ENCODE measurements around the gene TUBB2A.

The TUBB2A gene

DNA sequence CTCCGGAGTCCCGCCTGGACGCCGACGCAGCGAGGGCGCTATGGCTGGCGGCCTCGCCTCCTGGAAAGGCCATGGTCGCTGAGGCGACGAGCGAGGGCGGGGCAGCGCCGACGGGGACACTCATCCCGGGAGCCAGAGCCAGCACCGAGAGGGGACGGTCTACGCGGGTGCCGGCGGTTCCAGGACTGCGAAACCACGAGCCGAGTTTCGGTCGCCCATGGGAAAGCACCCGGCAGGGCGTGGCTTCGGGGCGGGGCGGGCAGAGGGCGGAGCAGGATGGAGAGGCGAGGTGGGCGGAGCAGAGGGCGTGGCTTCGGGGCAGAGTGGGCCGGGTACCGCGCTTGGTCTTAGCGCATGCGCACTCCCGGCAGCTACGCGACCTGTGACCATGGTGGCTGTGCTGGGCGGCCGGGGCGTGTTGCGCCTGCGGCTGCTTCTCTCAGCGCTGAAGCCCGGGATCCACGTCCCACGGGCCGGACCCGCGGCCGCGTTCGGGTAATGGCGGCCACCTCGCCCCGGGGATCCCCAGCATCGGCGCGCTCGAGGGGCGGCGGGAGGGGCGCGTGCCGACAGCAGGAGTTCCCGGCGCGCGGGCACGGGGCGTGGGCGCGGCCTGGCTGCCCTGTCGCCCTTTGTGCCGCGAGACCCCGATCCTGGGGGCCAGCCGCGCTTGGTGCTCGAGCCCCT, 38.8 kb downstream of the TUBB2A start, which contains the start of gene BPHL:
BPHL (plus strand) TSS at position 359 of the 687 bp plus-strand sequence; CDS start at position 389, 30 bp downstream.
- H3K4me1 ChIP-seq, result peaks cover 21 to 30% (median 28%) of the 10 kb centered on the region in 10 experiments

DNA sequence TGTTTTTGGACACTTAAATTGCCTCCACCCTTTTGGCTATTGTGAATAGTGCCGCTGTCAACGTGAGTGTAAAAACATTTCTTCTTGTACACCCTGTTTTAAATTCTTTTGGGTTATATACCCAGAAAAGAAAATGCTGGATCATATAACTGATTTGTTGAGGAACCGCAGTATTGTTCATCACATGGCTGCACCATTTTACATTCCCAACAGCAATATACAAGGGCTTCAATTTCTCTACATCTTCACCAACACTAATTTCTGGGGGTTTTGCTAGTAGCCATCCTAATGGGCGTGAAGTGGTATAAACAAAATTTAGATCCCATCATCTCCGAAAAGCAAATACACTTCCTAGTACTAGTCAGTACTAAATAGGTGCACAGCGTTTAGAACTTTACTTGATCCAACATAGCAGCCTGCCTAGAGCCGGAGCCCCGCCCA, 39.4 kb downstream of the TUBB2A start:
- peak overlapping the region; percentile 69 to 98 (median 84) for H3K4me3 ChIP-seq

More for the DNA sequence above, 38.8 kb downstream of the TUBB2A start, which contains the start of gene BPHL:
- no peak for TF ChIP-seq Cebpa-rat (IDR thresholded peaks at IDR 0.05)
- peak within 1 kb of the TSS; percentile 78 to 91 (median 83) for H3K9ac ChIP-seq
- H3K36me3 ChIP-seq, result peaks cover 15 to 26% (median 20%) of the 10 kb centered on the region in 11 experiments
- H3K9me3 ChIP-seq (replicated peaks in 1 of 11), result no peaks in the 10 kb centered on the region
- H3K4me2 ChIP-seq, result peak within 1 kb of the TSS; percentile 83 to 96 (median 91)
- H3K4me3 ChIP-seq, result peak within 1 kb of the TSS; percentile 69 to 98 (median 84)
- peaks cover 0 to 10% (median 0%) of the 10 kb centered on the region in 11 experiments; a peak in 3 of 22 replicates for H4K20me1 ChIP-seq
- H3K27ac ChIP-seq, result peak within 1 kb of the TSS; percentile 59 to 88 (median 80)
- no peaks in the 10 kb centered on the region for H3K27me3 ChIP-seq

GRCh38 chr6:3114377-3114776, 43.0 kb downstream of the TUBB2A start:
- peaks cover 19 to 29% (median 24%) of the 10 kb centered on the region in 10 experiments for H3K4me1 ChIP-seq
- H4K20me1 ChIP-seq, result peaks cover 0 to 31% (median 5%) of the 10 kb centered on the region in 11 experiments; a peak in 11 of 22 replicates
- no peak overlapping the region for H3K27ac ChIP-seq
- no peak overlapping the region for H3K9ac ChIP-seq
- no peaks in the 10 kb centered on the region for H3K9me3 ChIP-seq (replicated peaks in 1 of 11)
- H3K4me3 ChIP-seq, result no peak overlapping the region
- H3K27me3 ChIP-seq, result no peaks in the 10 kb centered on the region
- no peak overlapping the region for H3K4me2 ChIP-seq
- no peak for TF ChIP-seq Cebpa-rat (IDR thresholded peaks at IDR 0.05)
- H3K36me3 ChIP-seq, result peaks cover 52 to 67% (median 61%) of the 10 kb centered on the region in 11 experiments

More for the DNA sequence above, 39.4 kb downstream of the TUBB2A start:
- peak overlapping the region; percentile 56 to 91 (median 71) for H3K4me2 ChIP-seq
- no peaks in the 10 kb centered on the region for H3K27me3 ChIP-seq
- peaks cover 21 to 32% (median 30%) of the 10 kb centered on the region in 10 experiments for H3K4me1 ChIP-seq
- H3K9me3 ChIP-seq (replicated peaks in 1 of 11), result no peaks in the 10 kb centered on the region
- peak overlapping the region; percentile 78 to 91 (median 83) for H3K9ac ChIP-seq
- H3K27ac ChIP-seq, result peak overlapping the region; percentile 59 to 88 (median 80); a peak in 21 of 22 replicates
- TF ChIP-seq Cebpa-rat (IDR thresholded peaks at IDR 0.05), result no peak
- H3K36me3 ChIP-seq, result peaks cover 21 to 32% (median 26%) of the 10 kb centered on the region in 11 experiments
- H4K20me1 ChIP-seq, result peaks cover 0 to 15% (median 0%) of the 10 kb centered on the region in 11 experiments; a peak in 3 of 22 replicates

DNA sequence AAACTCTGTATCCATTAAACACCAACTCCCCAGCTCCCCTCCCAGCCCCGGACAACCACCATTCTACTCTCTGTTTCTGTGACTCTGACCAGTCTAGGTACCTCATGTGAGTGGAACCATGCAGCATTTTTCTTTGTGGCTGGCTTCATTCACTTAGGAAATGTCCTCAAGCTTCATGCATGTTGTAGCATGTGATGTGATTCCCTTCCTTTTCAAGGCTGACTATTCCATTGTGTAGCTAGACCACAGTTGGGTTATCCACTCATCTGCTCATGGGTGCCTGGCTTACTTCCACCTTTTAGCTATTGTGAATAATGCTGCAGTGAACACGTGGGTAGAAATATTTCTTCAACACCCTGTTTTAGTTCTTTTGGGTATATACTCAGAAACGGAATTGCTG, 47.6 kb downstream of the TUBB2A start:
- Histone ChIP-seq H3K9ac (no peak overlapping the region), H3K27ac (no peak overlapping the region), H3K4me1 (peaks cover 0 to 12% (median 4%) of the 10 kb centered on the region in 10 experiments; a peak in 5 of 20 replicates), H3K4me3 (no peak overlapping the region), H3K27me3 (no peaks in the 10 kb centered on the region), H3K9me3 (replicated peaks in 1 of 11) (no peaks in the 10 kb centered on the region), H3K36me3 (peaks cover 87 to 100% (median 98%) of the 10 kb centered on the region in 11 experiments), H4K20me1 (peaks cover 0 to 58% (median 14%) of the 10 kb centered on the region in 11 experiments; a peak in 11 of 22 replicates), H3K4me2 (no peak overlapping the region)
- no peak for TF ChIP-seq Cebpa-rat (IDR thresholded peaks at IDR 0.05)

GRCh38 chr6:3108746-3109414, 48.5 kb downstream of the TUBB2A start:
- peaks cover 86 to 100% (median 98%) of the 10 kb centered on the region in 11 experiments for H3K36me3 ChIP-seq

More at GRCh38 chr6:3108746-3109414, 48.5 kb downstream of the TUBB2A start:
- no peaks in the 10 kb centered on the region for H3K9me3 ChIP-seq (replicated peaks in 1 of 11)
- no peak overlapping the region for H3K27ac ChIP-seq
- no peaks in the 10 kb centered on the region for H3K27me3 ChIP-seq
- H3K9ac ChIP-seq, result no peak overlapping the region
- peaks cover 0 to 49% (median 14%) of the 10 kb centered on the region in 11 experiments; a peak in 11 of 22 replicates for H4K20me1 ChIP-seq
- TF ChIP-seq Cebpa-rat (IDR thresholded peaks at IDR 0.05), result no peak
- H3K4me3 ChIP-seq, result no peak overlapping the region
- H3K4me1 ChIP-seq, result peaks cover 0 to 7% (median 3%) of the 10 kb centered on the region in 10 experiments; a peak in 4 of 20 replicates
- no peak overlapping the region for H3K4me2 ChIP-seq

Measured in BLaER1 treated with 17β-estradiol and CSF1 and Interleukin-3, amounts not matched to agents 10 nM and 100 nM (cell line).